GM21360 (cell line): Measurements from ENCODE around the gene ARHGAP42.

Experiments
- ATAC-seq: cut with Tn5 transposase; IDR thresholded peaks from one replicate; pipeline ENCODE4 v1.9.1; 2021; ENCODE audit warnings: mild to moderate bottlenecking, moderate library complexity; ENCODE audit not compliant: unreplicated experiment

ARHGAP42 gene

GRCh38 chr11:100753571-100753970, 66.5 kb downstream of the ARHGAP42 start:
- ATAC-seq = no peak

DNA sequence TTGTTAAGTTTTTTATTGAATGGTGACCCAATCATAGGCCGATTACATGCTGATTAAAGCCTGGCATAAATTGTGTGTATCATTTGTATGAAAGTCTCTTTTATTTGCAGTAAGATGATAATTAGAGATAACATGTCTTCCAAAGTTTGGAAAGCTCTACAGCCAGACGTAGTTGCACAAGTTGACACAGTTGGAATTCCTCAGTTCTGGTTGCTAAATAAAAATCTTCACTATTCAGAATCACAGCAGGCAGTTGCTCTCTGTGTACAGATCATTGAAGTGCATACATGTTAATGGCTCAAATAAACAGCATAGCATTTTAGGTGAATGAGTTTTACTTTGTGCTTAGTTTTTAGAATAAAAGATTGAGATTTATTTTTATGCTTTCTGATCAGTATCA, 69.5 kb downstream of the ARHGAP42 start:
- ATAC-seq = no peak

GRCh38 chr11:100757646-100758045, 70.6 kb downstream of the ARHGAP42 start:
- ATAC-seq = no peak

DNA sequence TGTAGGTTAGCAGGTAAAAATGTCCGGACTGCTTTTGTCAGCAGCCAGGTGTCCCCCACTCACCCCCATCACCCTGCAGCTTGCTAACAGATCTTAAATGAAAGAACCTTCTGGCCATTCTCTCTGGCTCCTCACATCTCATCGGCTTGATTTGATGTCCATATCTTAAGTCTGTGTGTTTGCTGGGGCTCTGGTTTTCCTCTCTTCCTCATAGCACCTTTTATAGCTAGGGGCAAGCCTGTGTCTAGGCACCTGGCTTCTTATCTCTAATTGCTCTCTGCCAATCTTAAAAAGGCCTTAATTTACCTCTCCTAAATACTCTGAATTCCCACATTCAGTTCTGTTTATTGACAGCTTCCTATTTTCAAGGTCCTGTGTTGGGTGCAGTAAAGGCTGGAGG, 72.0 kb downstream of the ARHGAP42 start:
- no peak for ATAC-seq

DNA sequence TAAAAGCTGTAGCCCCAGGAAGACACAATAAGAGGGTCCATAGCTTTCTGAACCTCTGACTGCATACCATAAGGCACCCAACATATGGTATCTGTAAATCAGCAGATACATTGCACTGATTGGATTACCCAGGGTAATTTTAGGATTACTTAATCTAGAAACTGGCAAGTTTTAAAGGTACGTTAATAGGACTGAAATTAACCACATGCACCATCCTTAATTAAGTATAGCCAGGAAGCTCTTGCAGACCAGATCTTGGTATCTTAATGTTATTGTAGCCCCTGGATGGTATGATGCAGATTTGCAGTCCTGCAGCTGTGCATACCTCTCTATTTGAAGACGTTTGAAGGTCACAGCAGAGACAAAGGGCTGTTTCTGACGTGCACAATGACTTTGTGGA, 72.8 kb downstream of the ARHGAP42 start:
- ATAC-seq = no peak

DNA sequence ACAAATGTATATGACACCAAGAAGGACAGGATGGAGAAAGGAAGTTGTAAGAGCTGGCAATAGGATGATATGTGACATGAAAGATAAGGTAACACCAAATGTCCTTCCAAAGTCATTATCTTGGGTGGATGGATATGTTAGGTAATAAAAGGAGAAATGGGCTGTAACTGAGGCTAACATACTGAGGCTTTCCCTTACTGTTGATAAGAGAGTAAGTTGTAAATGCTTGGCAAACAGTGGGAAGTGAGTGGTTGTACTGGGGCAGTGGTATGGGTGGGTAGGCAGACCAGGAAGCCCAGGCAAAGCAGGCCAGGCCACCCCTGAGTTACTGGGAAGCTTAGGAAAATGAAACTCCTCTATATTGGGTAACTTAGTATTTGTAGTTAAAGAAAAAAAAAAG, 73.7 kb downstream of the ARHGAP42 start:
- ATAC-seq = no peak

DNA sequence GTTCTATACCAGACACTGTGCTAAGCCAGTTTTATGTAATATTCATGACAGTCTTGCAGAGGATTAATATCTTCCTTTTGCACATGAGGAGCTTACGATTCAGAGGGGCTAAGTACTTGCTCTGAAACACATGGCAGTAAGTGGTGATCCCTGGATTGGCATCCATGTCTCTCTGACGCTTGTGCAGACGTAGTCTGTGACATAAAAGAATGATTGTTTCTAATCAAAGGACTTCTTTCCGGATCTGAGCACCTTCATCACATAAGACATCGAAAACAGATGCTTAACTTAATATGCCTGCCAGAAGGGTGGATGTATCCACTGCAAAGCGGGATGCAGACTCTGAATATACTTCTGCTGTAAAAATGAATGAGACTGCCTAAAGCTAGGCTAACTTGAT, 74.8 kb downstream of the ARHGAP42 start:
- ATAC-seq = no peak

DNA sequence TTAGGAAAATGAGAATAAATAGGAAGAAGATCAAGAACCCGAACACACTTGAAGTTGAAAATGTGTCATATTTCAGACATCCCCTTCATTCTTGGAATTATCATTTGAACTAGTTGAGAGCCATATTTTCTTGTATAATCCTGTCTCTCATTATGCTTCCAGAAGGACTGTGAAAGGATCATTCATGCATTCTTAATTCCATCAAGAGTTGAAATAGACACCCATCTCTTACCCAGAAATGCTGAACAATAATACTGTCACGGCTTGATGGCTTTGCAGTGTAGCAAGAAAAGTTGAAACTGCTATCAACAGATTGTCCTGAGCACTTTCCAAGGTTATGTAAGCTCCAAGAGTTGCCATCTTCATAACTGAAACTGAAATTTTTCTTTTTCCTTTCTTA, 79.7 kb downstream of the ARHGAP42 start:
- no peak for ATAC-seq

- no peak for ATAC-seq
These were observed 82.1 kb downstream of the ARHGAP42 start for GRCh38 chr11:100769165-100769564.

DNA sequence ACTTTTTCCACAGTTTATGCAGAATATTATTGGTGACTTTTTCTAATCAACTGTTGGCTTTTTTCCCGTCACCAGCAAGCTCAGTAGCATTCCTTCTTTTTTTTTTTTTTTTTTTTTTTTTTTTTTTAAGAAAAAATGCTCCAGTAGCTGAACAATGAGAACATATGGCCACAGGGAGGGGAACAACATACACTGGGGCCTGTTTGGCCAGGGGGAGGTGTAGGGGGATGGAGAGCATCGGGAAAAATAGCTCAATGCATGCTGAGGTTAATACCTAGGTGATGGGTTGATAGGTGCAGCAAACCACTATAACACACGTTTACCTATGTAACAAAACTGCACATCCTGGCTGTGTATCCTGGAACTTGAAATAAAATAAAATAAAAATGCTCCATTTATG, 82.5 kb downstream of the ARHGAP42 start:
- no peak for ATAC-seq

DNA sequence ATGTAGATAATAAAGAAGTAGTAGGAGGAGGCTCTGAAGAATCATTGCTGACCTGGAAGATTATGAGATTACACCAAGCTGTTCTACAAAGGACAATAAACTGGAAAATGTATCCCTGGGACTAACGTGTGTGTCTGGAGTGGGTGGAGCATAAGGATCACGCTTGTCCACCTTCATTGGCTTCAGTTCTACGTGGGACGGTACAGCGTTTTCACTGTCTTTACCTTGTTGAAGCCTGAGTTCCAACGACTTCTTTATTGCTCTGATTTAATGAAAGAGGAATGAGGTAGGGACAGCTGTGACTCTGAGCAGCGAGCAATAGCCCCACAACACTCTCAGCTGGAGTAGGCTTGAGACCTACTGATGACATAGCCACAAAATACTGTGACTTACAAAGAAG, 87.0 kb downstream of the ARHGAP42 start:
- ATAC-seq = no peak

GRCh38 chr11:100774859-100775258, 87.8 kb downstream of the ARHGAP42 start:
- no peak for ATAC-seq

GRCh38 chr11:100776212-100776896, 89.3 kb downstream of the ARHGAP42 start:
- ATAC-seq = no peak

DNA sequence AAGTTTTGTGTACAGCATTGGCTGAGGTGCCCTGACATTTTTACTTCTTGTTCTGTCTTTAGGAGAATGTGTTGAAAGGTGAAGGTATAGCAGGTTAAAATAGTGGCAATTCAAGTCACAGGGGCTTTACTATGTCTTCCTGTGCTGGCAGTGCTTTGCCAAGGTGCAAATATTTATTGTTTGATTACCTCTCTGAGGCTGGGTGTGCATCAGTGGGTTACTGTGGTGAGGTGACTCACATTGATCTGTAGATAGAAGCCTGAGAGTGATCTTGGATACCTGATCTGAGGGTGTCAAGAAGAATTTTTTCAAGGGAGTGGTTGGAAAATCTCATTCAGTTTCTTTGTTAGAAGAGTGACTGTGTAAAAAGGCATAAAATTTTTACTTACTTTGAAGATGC, 90.0 kb downstream of the ARHGAP42 start:
- no peak for ATAC-seq

- no peak for ATAC-seq
These were observed 90.6 kb downstream of the ARHGAP42 start for GRCh38 chr11:100777736-100778135.

DNA sequence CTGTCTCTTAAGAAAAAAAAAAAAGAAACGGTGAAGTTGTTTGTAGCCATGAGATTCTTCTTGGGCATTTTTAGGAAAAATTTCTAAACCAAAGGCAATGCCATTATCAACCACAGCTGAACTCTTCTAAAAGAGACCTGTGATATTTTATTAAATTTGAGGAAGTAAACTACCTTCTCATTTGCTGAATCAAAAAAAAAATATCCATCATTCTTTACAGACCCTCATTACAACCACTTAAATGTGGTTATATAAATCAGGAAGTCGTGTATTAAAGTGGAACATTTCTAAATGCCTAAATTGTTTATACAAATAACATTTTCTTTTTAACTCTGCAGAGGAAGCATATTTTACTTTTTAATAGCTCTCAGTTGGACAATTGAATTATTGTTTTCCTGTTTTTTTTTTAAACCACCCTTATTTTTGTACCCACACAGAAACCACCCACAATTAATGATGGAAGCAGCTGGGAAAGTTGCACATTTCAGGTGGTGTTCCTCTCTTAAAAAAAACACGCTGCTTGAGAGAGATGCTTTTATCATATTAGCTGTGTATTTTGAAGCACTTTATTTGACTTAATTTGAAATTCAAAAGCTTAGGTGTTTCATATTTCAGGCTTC, 91.2 kb downstream of the ARHGAP42 start:
- ATAC-seq = no peak

GRCh38 chr11:100780470-100780869, 93.4 kb downstream of the ARHGAP42 start:
- ATAC-seq = no peak

DNA sequence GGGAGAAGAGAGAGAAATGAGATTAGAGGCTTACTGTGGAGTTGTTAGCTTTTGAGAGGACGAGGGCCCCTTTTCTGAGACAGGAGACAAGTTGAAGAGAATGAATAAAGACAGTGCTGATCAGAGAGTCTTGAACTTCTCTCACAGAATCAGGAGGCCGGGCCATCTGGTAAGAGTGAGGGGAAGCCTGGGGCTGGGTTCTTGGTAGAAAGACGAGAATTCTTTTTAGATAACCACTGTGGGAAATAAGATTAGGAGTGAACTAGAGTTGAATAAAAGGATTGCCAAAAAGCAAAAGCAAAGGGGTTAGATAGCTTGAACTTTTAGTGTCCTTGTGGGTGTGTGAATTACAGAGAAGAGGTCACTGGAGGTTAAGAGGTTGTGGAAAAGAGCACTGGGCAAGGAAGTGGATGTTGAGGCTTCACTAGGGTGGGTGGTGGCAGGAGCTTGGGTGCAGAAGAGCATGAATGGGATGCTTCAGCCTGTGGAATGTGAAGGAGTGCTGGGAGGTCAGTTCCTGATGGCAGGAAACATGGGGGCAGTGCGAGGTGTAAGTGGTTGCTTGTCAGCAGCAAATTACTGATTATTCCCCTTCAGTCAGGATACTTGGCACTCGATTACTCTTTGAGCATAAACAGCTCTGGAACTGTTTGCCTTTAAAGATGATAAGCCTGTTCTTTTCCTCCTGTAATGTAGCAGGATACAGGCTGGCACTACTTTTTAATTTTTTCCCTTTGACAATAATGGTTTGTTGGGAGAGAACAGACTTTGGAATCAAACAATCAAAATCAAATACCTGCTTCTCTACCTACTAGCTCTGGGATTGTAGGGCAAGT, 98.3 kb downstream of the ARHGAP42 start:
- ATAC-seq = no peak

GRCh38 chr11:100788561-100789295, 101.6 kb downstream of the ARHGAP42 start:
- no peak for ATAC-seq

GRCh38 chr11:100789500-100789899, 102.4 kb downstream of the ARHGAP42 start:
- ATAC-seq = no peak

GRCh38 chr11:100790073-100790472, 103.0 kb downstream of the ARHGAP42 start:
- ATAC-seq = no peak
